Lower leg skin (tissue), 3 donors: ENCODE results near the gene LSR.

Experiments used
- CTCF ChIP-seq, 3 donors: fragments of 450-650 bp; IDR thresholded peaks; one replicate each; pipeline ENCODE4 v1.5.1; 2016; ENCODE audit warnings: antibody characterized with exemption in 3 of 3, mild to moderate bottlenecking in 3 of 3, moderate library complexity in 2 of 3
- POLR2A ChIP-seq, 2 donors: fragments of 450-650 bp; IDR thresholded peaks; one replicate each; pipeline ENCODE4 v1.6.1; 2016 to 2017; ENCODE audit warnings: antibody characterized with exemption in 2 of 2, mild to moderate bottlenecking in 1 of 2, moderate library complexity in 1 of 2

- TF ChIP-seq POLR2A (IDR thresholded peaks at IDR 0.05) (no peak), CTCF (IDR thresholded peaks at IDR 0.05) (no peak)
Observed at GRCh38 chr19:35293363-35293739, 44.5 kb downstream of the LSR start.
